ENCODE data around the gene PRKCB. TPM values are rescaled to one million over a fixed set of nuclear protein-coding genes. Genes with fewer than 3 reads are reported as not detected.

The PRKCB gene
- total and polyA plus RNA-seq, 4 experiments from 2014 or later: 46.5 to 106 (median 98.2) TPM

DNA sequence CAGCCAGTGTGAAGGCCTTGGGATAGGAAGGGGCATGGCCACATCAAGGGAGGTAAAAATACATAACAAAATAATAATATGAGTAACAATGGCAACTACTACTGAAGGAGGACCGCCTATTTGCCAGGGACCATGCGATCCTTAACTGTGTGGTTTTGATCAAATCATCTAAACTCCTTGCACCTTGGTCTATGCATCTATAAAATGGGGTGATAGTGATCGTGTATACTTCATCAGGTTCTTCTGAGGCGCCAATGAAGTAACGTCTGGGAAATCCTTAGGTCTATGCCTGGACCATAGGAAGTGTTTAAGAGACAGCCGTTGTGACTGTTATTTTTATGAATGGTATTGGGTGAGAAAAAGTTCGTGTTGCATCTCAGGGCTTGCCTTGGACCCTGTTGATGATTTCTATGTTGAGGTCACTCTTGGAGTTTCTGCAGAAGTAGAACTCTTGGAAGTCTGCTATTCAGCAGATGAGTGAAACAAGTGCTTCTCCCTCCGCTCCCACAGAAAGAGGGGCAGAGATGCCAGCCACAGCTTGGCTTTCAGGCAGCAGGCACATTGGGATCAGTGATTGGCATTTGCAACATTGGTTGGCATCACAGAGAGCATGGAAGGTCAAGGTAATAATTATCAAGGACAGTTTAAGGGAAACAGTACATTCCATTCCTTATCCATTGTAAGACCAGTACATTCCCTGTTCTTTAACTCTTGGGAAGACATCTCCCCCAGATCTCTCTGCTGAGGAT lies 63.1 kb downstream of the PRKCB start:
- Histone ChIP-seq H3K4me3 (ENCODE audit: low read length in 2 of 2) (no peak overlapping the region), H3K9me3 (ENCODE audit: control insufficient read depth in 1 of 2, low read length in 2 of 2) (no peaks in the 10 kb centered on the region), H3K4me1 (ENCODE audit: insufficient read depth, low read length) (peaks cover 45% of the 10 kb centered on the region), H3K27ac (ENCODE audit: low read depth, low read length) (no peak overlapping the region), H3K27me3 (ENCODE audit: insufficient read depth, low read length) (no peaks in the 10 kb centered on the region), H3K36me3 (ENCODE audit: insufficient read depth, low read length) (no peaks in the 10 kb centered on the region)
- no peak for DNase-seq
- no peak overlapping the region for H3K27ac Mint-ChIP-seq
- peak overlapping the region in 1 of 8 donors; percentile 1 for H3K4me3 Mint-ChIP-seq
- no peaks in the 10 kb centered on the region for H3K27me3 Mint-ChIP-seq
- H3K36me3 Mint-ChIP-seq: peaks cover 7 to 15% of the 10 kb centered on the region in 2 donors
- ChIA-PET CTCF (ENCODE audit: partially characterized antibody) (no interaction called here), POLR2A (ENCODE audit: partially characterized antibody) (no interaction called here)
- no peaks in the 10 kb centered on the region for H3K9me3 Mint-ChIP-seq
- intact Hi-C loops (cut with micrococcal nuclease): no loop called here
- H3K4me1 Mint-ChIP-seq: peaks cover 46 to 85% (median 63%) of the 10 kb centered on the region in 4 donors

DNA sequence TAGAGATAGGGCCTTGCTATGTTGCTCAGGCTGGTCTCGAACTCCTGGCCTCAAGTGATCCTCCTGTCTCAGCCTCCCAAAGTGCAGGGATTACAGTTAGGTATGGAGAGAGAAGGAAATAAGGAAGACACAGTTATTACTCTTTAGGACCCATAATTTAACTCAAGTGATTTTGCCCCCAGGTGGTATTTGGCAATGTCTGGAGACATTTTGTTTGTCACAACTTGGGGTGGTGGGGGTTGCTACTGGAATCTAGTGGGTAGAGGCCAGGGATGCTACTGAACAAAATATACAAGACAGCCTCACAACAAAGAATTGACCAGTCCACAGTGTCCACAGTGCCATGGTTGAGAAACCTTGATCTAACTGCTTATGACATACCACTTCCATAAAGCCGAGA lies 64.1 kb downstream of the PRKCB start:
- H3K27ac Mint-ChIP-seq: no peak overlapping the region
- peaks cover 3 to 9% of the 10 kb centered on the region in 2 donors for H3K36me3 Mint-ChIP-seq
- H3K27me3 Mint-ChIP-seq: no peaks in the 10 kb centered on the region
- intact Hi-C loops (cut with micrococcal nuclease): loop anchor here (10.0 kb wide), 1 partner anchor 45 kb away; no protein-coding TSS in a partner anchor
- no peak for DNase-seq
- H3K4me3 ChIP-seq (ENCODE audit: low read length in 2 of 2): no peak overlapping the region
- H3K27ac ChIP-seq (ENCODE audit: low read depth, low read length): no peak overlapping the region
- CTCF ChIA-PET (ENCODE audit: partially characterized antibody): no interaction called here
- peaks cover 49 to 84% (median 61%) of the 10 kb centered on the region in 4 donors for H3K4me1 Mint-ChIP-seq
- no peaks in the 10 kb centered on the region for H3K9me3 ChIP-seq (ENCODE audit: control insufficient read depth in 1 of 2, low read length in 2 of 2)
- H3K9me3 Mint-ChIP-seq: no peaks in the 10 kb centered on the region
- POLR2A ChIA-PET (ENCODE audit: partially characterized antibody): no interaction called here
- H3K4me1 ChIP-seq (ENCODE audit: insufficient read depth, low read length): peaks cover 45% of the 10 kb centered on the region
- H3K27me3 ChIP-seq (ENCODE audit: insufficient read depth, low read length): no peaks in the 10 kb centered on the region
- no peak overlapping the region for H3K4me3 Mint-ChIP-seq
- no peaks in the 10 kb centered on the region for H3K36me3 ChIP-seq (ENCODE audit: insufficient read depth, low read length)

GRCh38 chr16:23900480-23901177 lies 64.8 kb downstream of the PRKCB start:
- Mint-ChIP-seq H3K27ac (peak overlapping the region in 2 of 7 donors; percentile 42 to 47), H3K9me3 (no peaks in the 10 kb centered on the region), H3K4me1 (peaks cover 52 to 85% (median 62%) of the 10 kb centered on the region in 4 donors), H3K36me3 (peaks cover 3 to 9% of the 10 kb centered on the region in 2 donors), H3K4me3 (peak overlapping the region in 1 of 8 donors; percentile 10), H3K27me3 (no peaks in the 10 kb centered on the region)
- no peak for DNase-seq
- no peaks in the 10 kb centered on the region for H3K27me3 ChIP-seq (ENCODE audit: insufficient read depth, low read length)
- H3K36me3 ChIP-seq (ENCODE audit: insufficient read depth, low read length): no peaks in the 10 kb centered on the region
- no peak overlapping the region for H3K4me3 ChIP-seq (ENCODE audit: low read length in 2 of 2)
- no peak overlapping the region for H3K27ac ChIP-seq (ENCODE audit: low read depth, low read length)
- ChIA-PET POLR2A (ENCODE audit: partially characterized antibody) (no interaction called here), CTCF (ENCODE audit: partially characterized antibody) (no interaction called here)
- H3K9me3 ChIP-seq (ENCODE audit: control insufficient read depth in 1 of 2, low read length in 2 of 2): no peaks in the 10 kb centered on the region
- intact Hi-C loops (cut with micrococcal nuclease): loop anchor here (10.0 kb wide), 1 partner anchor 46 kb away; no protein-coding TSS in a partner anchor
- H3K4me1 ChIP-seq (ENCODE audit: insufficient read depth, low read length): peaks cover 51% of the 10 kb centered on the region

DNA sequence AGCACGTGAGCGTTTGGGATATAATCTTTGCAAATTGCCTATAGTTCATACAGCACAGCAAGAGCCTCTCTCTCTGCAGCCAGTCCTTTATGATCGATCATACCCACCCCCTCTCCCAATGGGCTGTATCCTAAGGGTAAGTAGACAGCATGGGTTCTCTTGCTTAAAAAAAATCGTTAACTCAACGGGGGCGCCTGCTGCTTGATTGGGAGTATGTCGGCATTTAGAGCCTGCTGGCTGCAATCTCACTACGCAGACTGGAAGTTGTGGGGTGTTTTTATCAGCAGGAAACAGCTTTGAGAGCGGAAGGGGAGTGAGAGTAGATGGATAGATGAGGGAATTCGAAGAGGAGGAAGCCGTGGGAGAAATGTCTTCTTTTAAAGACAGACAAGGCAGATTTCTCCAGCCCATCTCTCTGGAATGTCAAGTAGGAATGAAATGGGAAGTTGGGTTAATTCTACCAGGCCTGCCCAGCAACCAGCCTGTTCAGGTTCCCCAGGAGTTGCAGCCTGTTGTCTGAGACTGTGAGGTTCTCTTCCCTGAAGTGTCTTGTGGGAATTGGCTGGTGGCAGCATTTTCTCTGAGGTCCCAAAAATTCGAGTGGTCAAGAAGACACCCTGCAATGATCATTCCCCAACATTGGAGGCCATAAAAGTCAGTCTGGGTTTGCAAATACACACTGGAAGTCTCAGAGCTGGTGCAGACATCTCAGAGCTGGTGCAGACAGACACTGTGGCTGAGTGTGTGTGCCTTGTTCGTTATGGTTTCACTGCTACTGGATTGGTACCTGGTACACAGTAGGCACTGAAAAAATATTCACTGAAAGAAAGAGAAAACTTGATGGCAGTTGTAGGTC lies 65.6 kb downstream of the PRKCB start:
- no peaks in the 10 kb centered on the region for H3K36me3 ChIP-seq (ENCODE audit: insufficient read depth, low read length)
- H3K4me3 Mint-ChIP-seq: peak overlapping the region in 4 of 8 donors; percentile 9 to 68 (median 30)
- no peaks in the 10 kb centered on the region for H3K9me3 Mint-ChIP-seq
- no peaks in the 10 kb centered on the region for H3K27me3 Mint-ChIP-seq
- H3K4me3 ChIP-seq (ENCODE audit: low read length in 2 of 2): no peak overlapping the region
- H3K4me1 Mint-ChIP-seq: peaks cover 53 to 89% (median 65%) of the 10 kb centered on the region in 4 donors
- no peaks in the 10 kb centered on the region for H3K27me3 ChIP-seq (ENCODE audit: insufficient read depth, low read length)
- POLR2A ChIA-PET (ENCODE audit: partially characterized antibody): no interaction called here
- intact Hi-C loops (cut with micrococcal nuclease): loop anchor here (10.0 kb wide), 1 partner anchor 47 kb away; no protein-coding TSS in a partner anchor
- H3K27ac ChIP-seq (ENCODE audit: low read depth, low read length): no peak overlapping the region
- peak overlapping the region in 5 of 7 donors; percentile 32 to 72 (median 53) for H3K27ac Mint-ChIP-seq
- peaks cover 3 to 9% of the 10 kb centered on the region in 2 donors for H3K36me3 Mint-ChIP-seq
- peaks cover 53% of the 10 kb centered on the region for H3K4me1 ChIP-seq (ENCODE audit: insufficient read depth, low read length)
- CTCF ChIA-PET (ENCODE audit: partially characterized antibody): interaction anchor here (1.0 kb wide), 1 partner anchor 98 kb away, joined by 4 read pairs; no protein-coding TSS in a partner anchor
- no peaks in the 10 kb centered on the region for H3K9me3 ChIP-seq (ENCODE audit: control insufficient read depth in 1 of 2, low read length in 2 of 2)
- no peak for DNase-seq

GRCh38 chr16:23902034-23902747 lies 66.4 kb downstream of the PRKCB start:
- H3K9me3 ChIP-seq (ENCODE audit: control insufficient read depth in 1 of 2, low read length in 2 of 2): no peaks in the 10 kb centered on the region
- ChIA-PET CTCF (ENCODE audit: partially characterized antibody) (interaction anchor here (1.0 to 1.9 kb wide), 3 partner anchors 57 to 108 kb away, joined by 3 to 5 read pairs (median 4); no protein-coding TSS in a partner anchor), POLR2A (ENCODE audit: partially characterized antibody) (no interaction called here)
- Mint-ChIP-seq H3K9me3 (no peaks in the 10 kb centered on the region), H3K36me3 (peaks cover 3 to 9% of the 10 kb centered on the region in 2 donors), H3K4me3 (peak overlapping the region in 2 of 8 donors; percentile 2 to 53), H3K27me3 (no peaks in the 10 kb centered on the region), H3K4me1 (peaks cover 53 to 89% (median 66%) of the 10 kb centered on the region in 4 donors), H3K27ac (peak overlapping the region in 4 of 7 donors; percentile 16 to 38 (median 32))
- H3K27ac ChIP-seq (ENCODE audit: low read depth, low read length): no peak overlapping the region
- H3K27me3 ChIP-seq (ENCODE audit: insufficient read depth, low read length): no peaks in the 10 kb centered on the region
- peaks cover 53% of the 10 kb centered on the region for H3K4me1 ChIP-seq (ENCODE audit: insufficient read depth, low read length)
- intact Hi-C loops (cut with micrococcal nuclease): loop anchor here (10.0 kb wide), 1 partner anchor 47 kb away; no protein-coding TSS in a partner anchor
- no peaks in the 10 kb centered on the region for H3K36me3 ChIP-seq (ENCODE audit: insufficient read depth, low read length)
- no peak overlapping the region for H3K4me3 ChIP-seq (ENCODE audit: low read length in 2 of 2)
- no peak for DNase-seq

DNA sequence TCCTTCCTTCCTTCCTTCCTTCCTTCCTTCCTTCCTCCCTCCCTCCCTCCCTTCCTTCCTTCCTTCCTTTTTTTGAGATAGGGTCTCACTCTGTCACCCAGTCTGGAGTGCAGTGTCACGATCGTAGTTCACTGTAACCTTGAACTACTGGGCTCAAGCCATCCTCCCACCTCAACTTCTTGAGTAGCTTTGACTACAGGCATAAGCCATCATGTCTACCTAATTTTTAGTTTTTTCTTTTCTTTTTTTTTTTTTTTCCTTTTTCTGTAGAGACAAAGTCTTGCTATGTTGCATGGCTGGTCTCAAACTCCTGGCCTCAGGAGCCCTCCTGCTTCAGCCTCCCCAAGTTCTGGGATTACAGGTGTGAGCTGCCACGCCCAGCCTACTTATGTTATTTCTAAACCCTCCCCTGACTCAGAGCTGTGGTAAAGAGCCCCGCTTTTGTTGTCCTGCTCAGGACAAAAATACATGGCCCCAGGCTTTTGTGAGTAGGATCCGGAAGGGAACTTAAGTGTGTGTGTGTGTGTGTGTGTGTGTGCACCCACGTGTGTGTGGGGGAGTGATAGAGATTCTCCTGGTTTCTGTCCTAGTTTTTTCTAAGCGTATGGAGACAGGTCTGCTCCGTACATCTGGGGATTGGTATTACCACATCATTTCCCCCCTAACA lies 67.1 kb downstream of the PRKCB start:
- CTCF ChIA-PET (ENCODE audit: partially characterized antibody): interaction anchor here (1.0 to 1.9 kb wide), 3 partner anchors 56 to 108 kb away, joined by 3 to 5 read pairs (median 4); no protein-coding TSS in a partner anchor
- no peaks in the 10 kb centered on the region for H3K27me3 Mint-ChIP-seq
- peaks cover 3 to 9% of the 10 kb centered on the region in 2 donors for H3K36me3 Mint-ChIP-seq
- no peak overlapping the region for H3K4me3 Mint-ChIP-seq
- H3K9me3 Mint-ChIP-seq: no peaks in the 10 kb centered on the region
- no peak for DNase-seq
- intact Hi-C loops (cut with micrococcal nuclease): loop anchor here (10.0 kb wide), 1 partner anchor 48 kb away; no protein-coding TSS in a partner anchor
- H3K9me3 ChIP-seq (ENCODE audit: control insufficient read depth in 1 of 2, low read length in 2 of 2): no peaks in the 10 kb centered on the region
- peaks cover 55% of the 10 kb centered on the region for H3K4me1 ChIP-seq (ENCODE audit: insufficient read depth, low read length)
- no peaks in the 10 kb centered on the region for H3K27me3 ChIP-seq (ENCODE audit: insufficient read depth, low read length)
- POLR2A ChIA-PET (ENCODE audit: partially characterized antibody): interaction anchor here (0.8 kb wide), 1 partner anchor 47 kb away, joined by 4 read pairs; no protein-coding TSS in a partner anchor
- no peak overlapping the region for H3K27ac ChIP-seq (ENCODE audit: low read depth, low read length)
- no peak overlapping the region for H3K4me3 ChIP-seq (ENCODE audit: low read length in 2 of 2)
- H3K27ac Mint-ChIP-seq: peak overlapping the region in 1 of 7 donors; percentile 74
- no peaks in the 10 kb centered on the region for H3K36me3 ChIP-seq (ENCODE audit: insufficient read depth, low read length)
- H3K4me1 Mint-ChIP-seq: peaks cover 55 to 89% (median 67%) of the 10 kb centered on the region in 4 donors

Measured in CD4-positive, alpha-beta memory T cell (primary cell).